Ramos (cell line): ENCODE data around the gene TXNDC11.

Experiments used
- in situ Hi-C: fragments of 300-500 bp; cut with MboI; formaldehyde crosslinking; loops from one replicate; pipeline ENCODE4 v1.14.3; 2022; ENCODE audit warnings: low sequenced_read_pairs; ENCODE audit not compliant: unreplicated experiment

Gene TXNDC11

GRCh38 chr16:11636172-11636721, 106.4 kb downstream of the TXNDC11 start:
- in situ Hi-C loops, result loop anchor here (25.0 kb wide), 1 partner anchor 674 kb away; no protein-coding TSS in a partner anchor

GRCh38 chr16:11635679-11636171, 106.9 kb downstream of the TXNDC11 start:
- in situ Hi-C loops, result loop anchor here (25.0 kb wide), 1 partner anchor 673 kb away; no protein-coding TSS in a partner anchor

- in situ Hi-C loops, result loop anchor here (25.0 kb wide), 1 partner anchor 673 kb away; no protein-coding TSS in a partner anchor
Observed at GRCh38 chr16:11635113-11635652, 107.5 kb downstream of the TXNDC11 start.

GRCh38 chr16:11634312-11634711, 108.3 kb downstream of the TXNDC11 start:
- in situ Hi-C loops, result loop anchor here (25.0 kb wide), 1 partner anchor 672 kb away; no protein-coding TSS in a partner anchor

GRCh38 chr16:11633113-11633512, 109.5 kb downstream of the TXNDC11 start:
- in situ Hi-C loops, result loop anchor here (25.0 kb wide), 1 partner anchor 671 kb away; no protein-coding TSS in a partner anchor

GRCh38 chr16:11632455-11632939, 110.2 kb downstream of the TXNDC11 start:
- in situ Hi-C loops, result loop anchor here (25.0 kb wide), 1 partner anchor 670 kb away; no protein-coding TSS in a partner anchor

- in situ Hi-C loops, result loop anchor here (25.0 kb wide), 1 partner anchor 669 kb away; no protein-coding TSS in a partner anchor
Observed at GRCh38 chr16:11631214-11631613, 111.4 kb downstream of the TXNDC11 start.

- in situ Hi-C loops, result loop anchor here (25.0 kb wide), 1 partner anchor 668 kb away; no protein-coding TSS in a partner anchor
Observed at GRCh38 chr16:11630768-11631056, 111.9 kb downstream of the TXNDC11 start.

GRCh38 chr16:11630046-11630767, 112.5 kb downstream of the TXNDC11 start:
- in situ Hi-C loops, result loop anchor here (25.0 kb wide), 1 partner anchor 668 kb away; no protein-coding TSS in a partner anchor
